Measurements from ENCODE around the gene DHRSX. TPM values are rescaled to one million over a fixed set of nuclear protein-coding genes. Genes with fewer than 3 reads are reported as not detected.

DHRSX gene
- total and polyA plus RNA-seq, 2 of the 13 experiments (the other 11 are each of a cell fraction or from before 2014, with no cell fraction given), result 15.5 to 24.3 TPM

DNA sequence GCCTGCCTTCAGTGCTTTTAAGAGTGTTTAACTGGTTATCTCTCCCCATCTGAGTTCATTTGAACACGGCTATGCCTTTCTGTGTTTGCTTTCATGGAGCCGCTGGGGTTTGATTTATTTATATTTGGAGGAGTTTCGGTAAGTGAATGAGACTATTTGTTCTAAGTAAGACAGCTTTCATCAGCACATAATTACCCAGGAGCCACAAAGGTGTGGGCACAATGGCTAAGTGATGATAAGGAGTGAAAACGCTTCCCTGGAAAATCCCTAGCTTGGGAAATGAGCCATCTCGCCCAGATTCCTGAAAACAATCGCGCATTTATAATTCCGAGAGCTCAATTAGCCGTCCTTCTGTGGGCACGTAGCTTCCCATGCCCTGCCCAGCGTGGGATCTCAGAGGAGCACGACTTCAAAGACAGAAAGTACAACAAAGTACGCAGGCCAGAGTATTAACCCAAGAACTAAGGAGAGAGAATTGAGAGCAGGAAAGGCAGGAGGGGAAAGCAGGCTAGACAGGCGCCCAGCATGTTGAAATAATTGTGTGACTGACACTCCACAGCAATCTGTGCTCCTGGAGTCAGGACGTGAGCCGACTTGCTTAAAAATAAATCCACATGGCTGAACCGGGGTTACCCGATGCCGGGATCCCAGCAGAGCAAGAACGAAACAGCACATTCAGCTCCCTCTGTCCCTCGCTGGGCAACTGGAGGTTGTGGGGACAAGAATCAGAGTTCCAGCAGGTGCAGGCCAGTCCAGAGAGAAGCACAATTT is 99.0 kb downstream of the DHRSX start:
- Histone ChIP-seq H2AFZ (ENCODE audit: low read length) (no peak overlapping the region), H4K20me1 (ENCODE audit: insufficient read depth, low read length) (no peaks in the 10 kb centered on the region), H3K9ac (ENCODE audit: insufficient read depth, low read depth, low read length) (peak overlapping the region; percentile 75), H3K4me1 (ENCODE audit: insufficient read depth, low read length) (peaks cover 48% of the 10 kb centered on the region), H3K27ac (ENCODE audit: extremely low read length, insufficient read depth, low read length) (peak overlapping the region; percentile 78), H3K9me3 (ENCODE audit: low read length) (peaks cover under 1% of the 10 kb centered on the region), H3K4me3 (replicated peaks in 1 of 3; ENCODE audit: insufficient read depth in 1 of 3, low read depth in 2 of 3, low read length in 3 of 3) (peak overlapping the region; percentile 51 to 67 (median 57)), H3K36me3 (replicated peaks in 1 of 2; ENCODE audit: control insufficient read depth in 1 of 2, insufficient read depth in 2 of 2, low read length in 2 of 2) (peaks cover 0 to 2% of the 10 kb centered on the region in 2 experiments; a peak in 2 of 5 replicates), H3K27me3 (ENCODE audit: control insufficient read depth in 1 of 2, insufficient read depth in 2 of 2, low read length in 2 of 2) (no peaks in the 10 kb centered on the region), H3K79me2 (ENCODE audit: insufficient read depth, low read length) (no peaks in the 10 kb centered on the region), H3K4me2 (ENCODE audit: low read depth, low read length) (peak overlapping the region; percentile 91)
- ChIA-PET CTCF (ENCODE audit: low intra/inter-chr PET ratio, low total read pairs) (no interaction called here), POLR2A (no interaction called here)
- in situ Hi-C loops (cut with HindIII; ENCODE audit: extremely low pct_ligation_motif_present, low pct_unique_long_range_greater_than_20kb), result no loop called here
- peak; percentile 82 for ATAC-seq
- 5% methylated on average over 21 of the region's 21 CpGs for WGBS (ENCODE audit: low lambda C conversion rate)
- intact Hi-C loops (cut with micrococcal nuclease; ENCODE audit: unreplicated experiment), result loop anchor here (5.0 kb wide), 3 partner anchors 66 to 191 kb away; no protein-coding TSS in a partner anchor
- peak; percentile 67 for FAIRE-seq
- BruUV-seq (replicated peaks), result TSS peak; percentile 93
- peak; percentile 94 for DNase-seq (ENCODE audit: low spot score)
- TF ChIP-seq TCF7 (IDR thresholded peaks at IDR 0.05; ENCODE audit: low read depth) (peak; percentile 74), EED (CRISPR knock-in tag; IDR thresholded peaks at IDR 0.05) (no peak), BCL6 (CRISPR knock-in tag; IDR thresholded peaks at IDR 0.05) (peak; percentile 78), ZNF331 (CRISPR knock-in tag; IDR thresholded peaks at IDR 0.05) (no peak), ZNF335 (CRISPR knock-in tag; IDR thresholded peaks at IDR 0.05) (0 out of 2 replicates have a peak, but pooled peaks have one; percentile 33), MBNL3 (CRISPR knock-in tag; conservative IDR thresholded peaks at IDR 0.05) (no peak), RXRB (CRISPR knock-in tag; IDR thresholded peaks at IDR 0.05; ENCODE audit: borderline replicate concordance) (no peak), HNRNPL (IDR thresholded peaks at IDR 0.05; ENCODE audit: low read depth, low read length) (0 out of 2 replicates have a peak, but pooled peaks have one; percentile 54)
- TF ChIP-seq, protein P1, sequence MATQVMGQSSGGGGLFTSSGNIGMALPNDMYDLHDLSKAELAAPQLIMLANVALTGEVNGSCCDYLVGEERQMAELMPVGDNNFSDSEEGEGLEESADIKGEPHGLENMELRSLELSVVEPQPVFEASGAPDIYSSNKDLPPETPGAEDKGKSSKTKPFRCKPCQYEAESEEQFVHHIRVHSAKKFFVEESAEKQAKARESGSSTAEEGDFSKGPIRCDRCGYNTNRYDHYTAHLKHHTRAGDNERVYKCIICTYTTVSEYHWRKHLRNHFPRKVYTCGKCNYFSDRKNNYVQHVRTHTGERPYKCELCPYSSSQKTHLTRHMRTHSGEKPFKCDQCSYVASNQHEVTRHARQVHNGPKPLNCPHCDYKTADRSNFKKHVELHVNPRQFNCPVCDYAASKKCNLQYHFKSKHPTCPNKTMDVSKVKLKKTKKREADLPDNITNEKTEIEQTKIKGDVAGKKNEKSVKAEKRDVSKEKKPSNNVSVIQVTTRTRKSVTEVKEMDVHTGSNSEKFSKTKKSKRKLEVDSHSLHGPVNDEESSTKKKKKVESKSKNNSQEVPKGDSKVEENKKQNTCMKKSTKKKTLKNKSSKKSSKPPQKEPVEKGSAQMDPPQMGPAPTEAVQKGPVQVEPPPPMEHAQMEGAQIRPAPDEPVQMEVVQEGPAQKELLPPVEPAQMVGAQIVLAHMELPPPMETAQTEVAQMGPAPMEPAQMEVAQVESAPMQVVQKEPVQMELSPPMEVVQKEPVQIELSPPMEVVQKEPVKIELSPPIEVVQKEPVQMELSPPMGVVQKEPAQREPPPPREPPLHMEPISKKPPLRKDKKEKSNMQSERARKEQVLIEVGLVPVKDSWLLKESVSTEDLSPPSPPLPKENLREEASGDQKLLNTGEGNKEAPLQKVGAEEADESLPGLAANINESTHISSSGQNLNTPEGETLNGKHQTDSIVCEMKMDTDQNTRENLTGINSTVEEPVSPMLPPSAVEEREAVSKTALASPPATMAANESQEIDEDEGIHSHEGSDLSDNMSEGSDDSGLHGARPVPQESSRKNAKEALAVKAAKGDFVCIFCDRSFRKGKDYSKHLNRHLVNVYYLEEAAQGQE (IDR thresholded peaks at IDR 0.05; ENCODE audit: borderline replicate concordance in 1 of 2, low read depth in 1 of 2, low read length in 2 of 2), result 0 out of 4 replicates have a peak, but pooled peaks of 1 of the 2 experiments have one; percentile 28
- TF ChIP-seq, protein P2, sequence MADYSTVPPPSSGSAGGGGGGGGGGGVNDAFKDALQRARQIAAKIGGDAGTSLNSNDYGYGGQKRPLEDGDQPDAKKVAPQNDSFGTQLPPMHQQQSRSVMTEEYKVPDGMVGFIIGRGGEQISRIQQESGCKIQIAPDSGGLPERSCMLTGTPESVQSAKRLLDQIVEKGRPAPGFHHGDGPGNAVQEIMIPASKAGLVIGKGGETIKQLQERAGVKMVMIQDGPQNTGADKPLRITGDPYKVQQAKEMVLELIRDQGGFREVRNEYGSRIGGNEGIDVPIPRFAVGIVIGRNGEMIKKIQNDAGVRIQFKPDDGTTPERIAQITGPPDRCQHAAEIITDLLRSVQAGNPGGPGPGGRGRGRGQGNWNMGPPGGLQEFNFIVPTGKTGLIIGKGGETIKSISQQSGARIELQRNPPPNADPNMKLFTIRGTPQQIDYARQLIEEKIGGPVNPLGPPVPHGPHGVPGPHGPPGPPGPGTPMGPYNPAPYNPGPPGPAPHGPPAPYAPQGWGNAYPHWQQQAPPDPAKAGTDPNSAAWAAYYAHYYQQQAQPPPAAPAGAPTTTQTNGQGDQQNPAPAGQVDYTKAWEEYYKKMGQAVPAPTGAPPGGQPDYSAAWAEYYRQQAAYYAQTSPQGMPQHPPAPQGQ (CRISPR knock-in tag; IDR thresholded peaks at IDR 0.05; ENCODE audit: borderline replicate concordance), result no peak
- TF ChIP-seq, protein P3, sequence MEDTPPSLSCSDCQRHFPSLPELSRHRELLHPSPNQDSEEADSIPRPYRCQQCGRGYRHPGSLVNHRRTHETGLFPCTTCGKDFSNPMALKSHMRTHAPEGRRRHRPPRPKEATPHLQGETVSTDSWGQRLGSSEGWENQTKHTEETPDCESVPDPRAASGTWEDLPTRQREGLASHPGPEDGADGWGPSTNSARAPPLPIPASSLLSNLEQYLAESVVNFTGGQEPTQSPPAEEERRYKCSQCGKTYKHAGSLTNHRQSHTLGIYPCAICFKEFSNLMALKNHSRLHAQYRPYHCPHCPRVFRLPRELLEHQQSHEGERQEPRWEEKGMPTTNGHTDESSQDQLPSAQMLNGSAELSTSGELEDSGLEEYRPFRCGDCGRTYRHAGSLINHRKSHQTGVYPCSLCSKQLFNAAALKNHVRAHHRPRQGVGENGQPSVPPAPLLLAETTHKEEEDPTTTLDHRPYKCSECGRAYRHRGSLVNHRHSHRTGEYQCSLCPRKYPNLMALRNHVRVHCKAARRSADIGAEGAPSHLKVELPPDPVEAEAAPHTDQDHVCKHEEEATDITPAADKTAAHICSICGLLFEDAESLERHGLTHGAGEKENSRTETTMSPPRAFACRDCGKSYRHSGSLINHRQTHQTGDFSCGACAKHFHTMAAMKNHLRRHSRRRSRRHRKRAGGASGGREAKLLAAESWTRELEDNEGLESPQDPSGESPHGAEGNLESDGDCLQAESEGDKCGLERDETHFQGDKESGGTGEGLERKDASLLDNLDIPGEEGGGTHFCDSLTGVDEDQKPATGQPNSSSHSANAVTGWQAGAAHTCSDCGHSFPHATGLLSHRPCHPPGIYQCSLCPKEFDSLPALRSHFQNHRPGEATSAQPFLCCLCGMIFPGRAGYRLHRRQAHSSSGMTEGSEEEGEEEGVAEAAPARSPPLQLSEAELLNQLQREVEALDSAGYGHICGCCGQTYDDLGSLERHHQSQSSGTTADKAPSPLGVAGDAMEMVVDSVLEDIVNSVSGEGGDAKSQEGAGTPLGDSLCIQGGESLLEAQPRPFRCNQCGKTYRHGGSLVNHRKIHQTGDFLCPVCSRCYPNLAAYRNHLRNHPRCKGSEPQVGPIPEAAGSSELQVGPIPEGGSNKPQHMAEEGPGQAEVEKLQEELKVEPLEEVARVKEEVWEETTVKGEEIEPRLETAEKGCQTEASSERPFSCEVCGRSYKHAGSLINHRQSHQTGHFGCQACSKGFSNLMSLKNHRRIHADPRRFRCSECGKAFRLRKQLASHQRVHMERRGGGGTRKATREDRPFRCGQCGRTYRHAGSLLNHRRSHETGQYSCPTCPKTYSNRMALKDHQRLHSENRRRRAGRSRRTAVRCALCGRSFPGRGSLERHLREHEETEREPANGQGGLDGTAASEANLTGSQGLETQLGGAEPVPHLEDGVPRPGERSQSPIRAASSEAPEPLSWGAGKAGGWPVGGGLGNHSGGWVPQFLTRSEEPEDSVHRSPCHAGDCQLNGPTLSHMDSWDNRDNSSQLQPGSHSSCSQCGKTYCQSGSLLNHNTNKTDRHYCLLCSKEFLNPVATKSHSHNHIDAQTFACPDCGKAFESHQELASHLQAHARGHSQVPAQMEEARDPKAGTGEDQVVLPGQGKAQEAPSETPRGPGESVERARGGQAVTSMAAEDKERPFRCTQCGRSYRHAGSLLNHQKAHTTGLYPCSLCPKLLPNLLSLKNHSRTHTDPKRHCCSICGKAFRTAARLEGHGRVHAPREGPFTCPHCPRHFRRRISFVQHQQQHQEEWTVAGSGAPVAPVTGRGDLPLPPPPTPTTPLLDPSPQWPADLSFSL (CRISPR knock-in tag; IDR thresholded peaks at IDR 0.05), result no peak

All from HepG2 (cell line).